Measurements from ENCODE around the gene AMBRA1. TPM values are rescaled to one million over a fixed set of nuclear protein-coding genes. Genes with fewer than 3 reads are reported as not detected.

AMBRA1 gene
- total and polyA plus RNA-seq, 8 donors = 6.8 to 18.7 (median 11.1) TPM

GRCh38 chr11:46362156-46363030, 231.4 kb downstream of the AMBRA1 start:
- H3K9me3 ChIP-seq = no peaks in the 10 kb centered on the region
- WGBS, 2 donors = 85 to 88% methylated on average over 20 of the region's 20 CpGs
- ATAC-seq (no peak), FAIRE-seq (no peak), DNase-seq (peak in 2 of 6 donors; percentile 56 to 81)
- TF ChIP-seq CTCF (IDR thresholded peaks at IDR 0.05) = no peak
- H3K27ac ChIP-seq = peak overlapping the region in 3 of 4 donors; percentile 28 to 80 (median 77)
- intact Hi-C loops (cut with DNase I) = no loop called here
- H3K4me3 ChIP-seq = peak overlapping the region in 1 of 4 donors; percentile 5
- H3K4me1 ChIP-seq = peaks cover 6 to 31% (median 6%) of the 10 kb centered on the region in 3 donors
- H3K36me3 ChIP-seq = no peaks in the 10 kb centered on the region
- H3K27me3 ChIP-seq = no peaks in the 10 kb centered on the region

GRCh38 chr11:46361283-46362155, 232.3 kb downstream of the AMBRA1 start:
- Histone ChIP-seq H3K27ac (peak overlapping the region in 3 of 4 donors; percentile 33 to 80 (median 38)), H3K4me1 (peaks cover 6 to 40% (median 14%) of the 10 kb centered on the region in 3 donors), H3K27me3 (no peaks in the 10 kb centered on the region), H3K9me3 (no peaks in the 10 kb centered on the region), H3K4me3 (no peak overlapping the region), H3K36me3 (no peaks in the 10 kb centered on the region)
- TF ChIP-seq CTCF (IDR thresholded peaks at IDR 0.05) = no peak
- intact Hi-C loops (cut with DNase I) = no loop called here
- 45 to 58% methylated on average over 26 of the region's 26 CpGs for WGBS, 2 donors
- FAIRE-seq (no peak), ATAC-seq (peak in 3 of 4 donors; percentile 33 to 66 (median 45)), DNase-seq (peak in 2 of 6 donors; percentile 65 to 71)

GRCh38 chr11:46360878-46361277, 232.9 kb downstream of the AMBRA1 start:
- Histone ChIP-seq H3K27ac (peak overlapping the region in 3 of 4 donors; percentile 33 to 80 (median 38)), H3K4me1 (peaks cover 6 to 41% (median 14%) of the 10 kb centered on the region in 3 donors), H3K36me3 (no peaks in the 10 kb centered on the region), H3K27me3 (no peaks in the 10 kb centered on the region), H3K4me3 (no peak overlapping the region), H3K9me3 (no peaks in the 10 kb centered on the region)
- TF ChIP-seq CTCF (IDR thresholded peaks at IDR 0.05) = no peak
- intact Hi-C loops (cut with DNase I) = no loop called here
- no peak for ATAC-seq
- 73 to 74% methylated on average over 7 of the region's 7 CpGs for WGBS, 2 donors
- no peak for FAIRE-seq
- peak in 1 of 6 donors; percentile 30 for DNase-seq

GRCh38 chr11:46359953-46360352, 233.9 kb downstream of the AMBRA1 start:
- TF ChIP-seq CTCF (IDR thresholded peaks at IDR 0.05) = no peak
- H3K9me3 ChIP-seq = no peaks in the 10 kb centered on the region
- H3K36me3 ChIP-seq = no peaks in the 10 kb centered on the region
- intact Hi-C loops (cut with DNase I) = no loop called here
- no peak overlapping the region for H3K4me3 ChIP-seq
- ATAC-seq (no peak), DNase-seq (no peak), FAIRE-seq (no peak)
- no peaks in the 10 kb centered on the region for H3K27me3 ChIP-seq
- 77 to 80% methylated on average over 1 of the region's 1 CpG for WGBS, 2 donors
- peaks cover 6 to 41% (median 14%) of the 10 kb centered on the region in 3 donors for H3K4me1 ChIP-seq
- H3K27ac ChIP-seq = no peak overlapping the region

Measured in pancreas (tissue), 10 donors.